SK-N-SH (cell line): ENCODE data around the gene ADAM33. TPM values are rescaled to one million over a fixed set of nuclear protein-coding genes. Genes with fewer than 3 reads are reported as not detected.

Experiments
- CTCF ChIA-PET: fragments of 300-600, 350-600 bp; formaldehyde crosslinking; extraction: SDS; loops from one replicate; lab custom pipeline; 2021; lab: Yijun Ruan, JAX
- POLR2A ChIA-PET: fragments of 350-600 bp; sonication (Branson Sonifier 250); formaldehyde crosslinking; extraction: SDS; loops from one replicate; lab custom pipeline; 2020; ENCODE audit warnings: antibody characterized with exemption, inconsistent platforms; lab: Yijun Ruan, JAX
- DNase-seq: peaks from one replicate; pipeline ENCODE4 v3.0.0; 2012
- H2AFZ ChIP-seq: fragments of 200-600 bp; sonication (generic); 2 replicates; pipeline ENCODE4 v1.8.1; 2016; ENCODE audit warnings: antibody characterized with exemption, mild to moderate bottlenecking, low read depth
- H3F3A ChIP-seq: fragments of 200-600 bp; sonication (generic); replicated peaks from 2 replicates; pipeline ENCODE3; 2016; ENCODE audit warnings: antibody characterized with exemption, mild to moderate bottlenecking; ENCODE audit not compliant: insufficient read depth
- H3K27ac ChIP-seq, 2 experiments: fragments of 200-500 bp in 1 of 2; fragments of 200-600 bp in 1 of 2; sonication (Bioruptor generic) in 1 of 2; sonication (generic), shearing (Covaris generic) in 1 of 2; 2 replicates each; pipeline versions ENCODE4 v1.5.1 to v1.6.1; 2014 to 2016; ENCODE audit warnings: low read depth in 2 of 2, inconsistent platforms in 1 of 2, low read length in 1 of 2, mild to moderate bottlenecking in 1 of 2, mixed read lengths in 1 of 2
- H3K27me3 ChIP-seq: fragments of 200-600 bp; sonication (generic), shearing (Covaris generic); 2 replicates; pipeline ENCODE4 v1.6.1; 2016; ENCODE audit warnings: mixed run types; ENCODE audit not compliant: insufficient read depth
- H3K36me3 ChIP-seq, 2 experiments: fragments of 200-500 bp in 1 of 2; fragments of 200-600 bp in 1 of 2; sonication (Bioruptor generic) in 1 of 2; sonication (generic) in 1 of 2; replicated peaks in 1 of 2; 2 replicates each; pipeline versions ENCODE3 to v1.5.1; 2014 to 2016; ENCODE audit warnings: low read length in 1 of 2, mild to moderate bottlenecking in 1 of 2; ENCODE audit not compliant: insufficient read depth in 2 of 2, control insufficient read depth in 1 of 2
- H3K4me1 ChIP-seq, 2 experiments: fragments of 200-500 bp in 1 of 2; fragments of 200-600 bp in 1 of 2; sonication (Bioruptor generic) in 1 of 2; sonication (generic), shearing (Covaris generic) in 1 of 2; 2 replicates each; pipeline versions ENCODE4 v1.5.1 to v1.6.1; 2014 to 2016; ENCODE audit warnings: low read depth in 1 of 2, low read length in 1 of 2, mixed run types in 1 of 2; ENCODE audit not compliant: insufficient read depth in 2 of 2, control insufficient read depth in 1 of 2
- H3K4me2 ChIP-seq: fragments of 200-600 bp; sonication (generic), shearing (Covaris generic); 2 replicates; pipeline ENCODE4 v1.6.1; 2017; ENCODE audit warnings: mixed run types
- H3K4me3 ChIP-seq, 2 experiments: fragments of 200-500 bp in 1 of 2; fragments of 200-600 bp in 1 of 2; sonication (Bioruptor generic) in 1 of 2; sonication (generic), shearing (Covaris generic) in 1 of 2; 2 replicates each; pipeline versions ENCODE4 v1.5.1 to v1.8.1; 2014 to 2016; ENCODE audit warnings: low read depth in 2 of 2, inconsistent platforms in 1 of 2, low read length in 1 of 2, mild to moderate bottlenecking in 1 of 2, mixed read lengths in 1 of 2, moderate library complexity in 1 of 2
- H3K79me2 ChIP-seq: fragments of 200-600 bp; sonication (generic); 2 replicates; pipeline ENCODE4 v1.8.1; 2017; ENCODE audit warnings: mild to moderate bottlenecking; ENCODE audit not compliant: insufficient read depth
- H3K9ac ChIP-seq: fragments of 200-600 bp; sonication (generic); 2 replicates; pipeline ENCODE4 v1.6.1; 2017; ENCODE audit warnings: mixed run types
- H3K9me2 ChIP-seq: fragments of 200-600 bp; sonication (generic); 2 replicates; pipeline ENCODE4 v1.6.1; 2017; ENCODE audit warnings: mixed run types
- H3K9me3 ChIP-seq: fragments of 200-600 bp; sonication (generic); 2 replicates; pipeline ENCODE4 v1.6.1; 2017; ENCODE audit warnings: mixed run types, mild to moderate bottlenecking, moderate library complexity
- H4K20me1 ChIP-seq: fragments of 200-600 bp; sonication (generic); 2 replicates; pipeline ENCODE4 v1.6.1; 2017; ENCODE audit warnings: mild to moderate bottlenecking, mixed run types; ENCODE audit not compliant: insufficient read depth
- CHD2 ChIP-seq: fragments of 150-350 bp; IDR thresholded peaks from 2 replicates; pipeline ENCODE4 v1.6.1; 2018; ENCODE audit warnings: low read length; ENCODE audit not compliant: partially characterized antibody
- EP300 ChIP-seq, 2 experiments: IDR thresholded peaks; 2 replicates each; pipeline versions ENCODE4 v1.4.0 to v1.6.1; 2012; ENCODE audit warnings: borderline replicate concordance in 1 of 2, low read depth in 1 of 2, low read length in 1 of 2
- FOSL2 ChIP-seq: IDR thresholded peaks from 2 replicates; pipeline ENCODE4 v1.4.0; 2012; ENCODE audit warnings: low read depth, mild to moderate bottlenecking, moderate library complexity, borderline replicate concordance
- FOXM1 ChIP-seq: IDR thresholded peaks from 2 replicates; pipeline ENCODE4 v1.4.0; 2012; ENCODE audit warnings: low read depth, mild to moderate bottlenecking
- GABPA ChIP-seq: IDR thresholded peaks from 2 replicates; pipeline ENCODE4 v1.4.0; 2012; ENCODE audit warnings: low read depth, mild to moderate bottlenecking
- RAD21 ChIP-seq: IDR thresholded peaks from 2 replicates; pipeline ENCODE4 v1.6.1; 2012; ENCODE audit warnings: mild to moderate bottlenecking, low read length
- RCOR1 ChIP-seq: fragments of 150-350 bp; IDR thresholded peaks from 2 replicates; pipeline ENCODE4 v1.6.1; 2017; ENCODE audit warnings: antibody characterized with exemption, low read length
- RFX5 ChIP-seq: IDR thresholded peaks from 2 replicates; pipeline ENCODE4 v1.6.1; 2012; ENCODE audit warnings: mild to moderate bottlenecking, improper control_type of control experiment, low read length
- SIN3A ChIP-seq: IDR thresholded peaks from 2 replicates; pipeline ENCODE4 v1.6.1; 2012; ENCODE audit warnings: low read depth, mild to moderate bottlenecking, low read length, moderate library complexity, borderline replicate concordance
- WGBS: methylation state at CpG from one replicate; pipeline ENCODE4 v1.1.6; 2017; ENCODE audit warnings: low lambda C conversion rate; 5-methylcytosine and 5-hydroxymethylcytosine counted together
- polyA plus RNA-seq, 3 experiments: library from polyadenylated mRNA; depleted of rRNA; stranded (reverse); fragments of >200 nt; gene quantifications; 2 replicates each; pipeline ENCODE4 v1.2.3, GENCODE V29; 2012
- TF ChIP-seq, protein P1 (sequence below): fragments of 200-600 bp; sonication (generic); IDR thresholded peaks from 2 replicates; pipeline ENCODE4 v1.6.1; 2017; ENCODE audit warnings: antibody characterized with exemption, mild to moderate bottlenecking, moderate library complexity
- TF ChIP-seq, protein P2 (sequence below): IDR thresholded peaks from 2 replicates; pipeline ENCODE4 v1.4.0; 2012; ENCODE audit warnings: low read depth
- TF ChIP-seq, protein P3 (sequence below): fragments of 150-350 bp; IDR thresholded peaks from 2 replicates; pipeline ENCODE4 v1.6.1; 2017; ENCODE audit warnings: antibody characterized with exemption, low read length, low read depth, borderline replicate concordance
- TF ChIP-seq, protein P4 (sequence below): IDR thresholded peaks from 2 replicates; pipeline ENCODE4 v1.4.0; 2012; ENCODE audit warnings: low read depth, borderline replicate concordance
- TF ChIP-seq, protein P5 (sequence below): IDR thresholded peaks from 2 replicates; pipeline ENCODE4; 2012

Gene ADAM33
- polyA plus RNA-seq, 1 of the 3 experiments (the other 2 are of a cell fraction), result 4.8 TPM

DNA sequence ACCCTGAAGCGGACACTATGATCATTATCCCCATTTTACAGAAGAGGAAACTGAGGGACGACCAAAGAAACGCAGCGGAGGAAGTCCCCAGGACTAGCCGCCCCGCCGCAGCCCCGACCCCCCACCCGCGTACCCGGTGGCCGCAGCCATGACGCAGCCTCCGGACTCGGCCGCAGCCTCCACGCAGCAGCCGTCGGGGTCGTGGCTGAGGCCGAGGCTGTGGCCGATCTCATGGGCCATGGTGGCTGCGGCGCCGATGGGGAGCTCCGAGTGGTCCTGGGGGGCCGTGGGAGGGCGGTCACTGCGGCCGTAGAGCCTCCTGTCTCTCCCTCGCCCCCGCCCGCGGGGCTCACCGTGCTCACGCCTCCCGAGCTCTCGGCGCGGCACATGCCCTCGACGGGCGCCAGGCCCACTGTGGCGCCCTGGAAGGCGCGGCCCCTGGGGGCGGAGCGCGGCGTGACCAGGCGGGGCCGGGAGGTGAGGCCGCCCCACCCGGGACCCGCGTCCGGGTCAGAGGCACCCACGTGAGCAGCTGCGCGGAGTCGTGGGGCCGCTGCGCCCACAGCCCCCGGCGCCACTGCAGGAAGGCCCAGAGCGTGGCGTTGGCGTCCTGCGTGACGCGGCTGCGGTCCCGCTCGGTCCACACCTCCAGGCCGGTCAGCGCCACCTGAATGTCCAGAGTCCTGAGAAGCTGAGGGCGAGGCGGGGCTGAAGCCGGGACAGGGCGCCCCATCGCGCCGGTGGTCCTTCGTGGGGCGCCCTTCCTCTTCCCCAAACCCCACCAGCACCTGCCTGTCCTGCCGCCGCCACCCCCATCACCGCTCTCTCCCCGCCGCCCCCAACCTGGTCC lies 8.4 kb downstream of the ADAM33 start (continued):
- TF ChIP-seq FOXM1, result no peak

GRCh38 chr20:3672547-3673171 lies 9.2 kb downstream of the ADAM33 start:
- 7% methylated on average over 27 of the region's 58 CpGs for WGBS
- POLR2A ChIA-PET, result no interaction called here
- peaks cover 3% of the 10 kb centered on the region for H3F3A ChIP-seq
- DNase-seq, result no peak
- peaks cover 49% of the 10 kb centered on the region for H3K27me3 ChIP-seq
- no peaks in the 10 kb centered on the region for H3K9me2 ChIP-seq
- H3K4me2 ChIP-seq, result no peak overlapping the region; the same call in 1 of the 2 replicates
- no peak overlapping the region for H3K9ac ChIP-seq
- H4K20me1 ChIP-seq, result no peaks in the 10 kb centered on the region
- H3K79me2 ChIP-seq, result no peaks in the 10 kb centered on the region
- H3K4me3 ChIP-seq, result no peak overlapping the region; a peak in 1 of 4 replicates
- no peak overlapping the region for H2AFZ ChIP-seq
- H3K9me3 ChIP-seq, result no peaks in the 10 kb centered on the region
- H3K27ac ChIP-seq, result no peak overlapping the region
- H3K4me1 ChIP-seq, result peaks cover 3 to 6% of the 10 kb centered on the region in 2 experiments; a peak in 2 of 4 replicates
- no peak for TF ChIP-seq RCOR1
- no peak for TF ChIP-seq EP300 (IDR thresholded peaks at IDR 0.05; ENCODE audit: borderline replicate concordance in 1 of 2, low read depth in 1 of 2, low read length in 1 of 2)
- TF ChIP-seq RFX5, result no peak
- TF ChIP-seq, protein P1, sequence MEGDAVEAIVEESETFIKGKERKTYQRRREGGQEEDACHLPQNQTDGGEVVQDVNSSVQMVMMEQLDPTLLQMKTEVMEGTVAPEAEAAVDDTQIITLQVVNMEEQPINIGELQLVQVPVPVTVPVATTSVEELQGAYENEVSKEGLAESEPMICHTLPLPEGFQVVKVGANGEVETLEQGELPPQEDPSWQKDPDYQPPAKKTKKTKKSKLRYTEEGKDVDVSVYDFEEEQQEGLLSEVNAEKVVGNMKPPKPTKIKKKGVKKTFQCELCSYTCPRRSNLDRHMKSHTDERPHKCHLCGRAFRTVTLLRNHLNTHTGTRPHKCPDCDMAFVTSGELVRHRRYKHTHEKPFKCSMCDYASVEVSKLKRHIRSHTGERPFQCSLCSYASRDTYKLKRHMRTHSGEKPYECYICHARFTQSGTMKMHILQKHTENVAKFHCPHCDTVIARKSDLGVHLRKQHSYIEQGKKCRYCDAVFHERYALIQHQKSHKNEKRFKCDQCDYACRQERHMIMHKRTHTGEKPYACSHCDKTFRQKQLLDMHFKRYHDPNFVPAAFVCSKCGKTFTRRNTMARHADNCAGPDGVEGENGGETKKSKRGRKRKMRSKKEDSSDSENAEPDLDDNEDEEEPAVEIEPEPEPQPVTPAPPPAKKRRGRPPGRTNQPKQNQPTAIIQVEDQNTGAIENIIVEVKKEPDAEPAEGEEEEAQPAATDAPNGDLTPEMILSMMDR, result no peak
- TF ChIP-seq GABPA, result no peak
- TF ChIP-seq SIN3A, result no peak
- TF ChIP-seq FOSL2, result no peak
- TF ChIP-seq, protein P2, sequence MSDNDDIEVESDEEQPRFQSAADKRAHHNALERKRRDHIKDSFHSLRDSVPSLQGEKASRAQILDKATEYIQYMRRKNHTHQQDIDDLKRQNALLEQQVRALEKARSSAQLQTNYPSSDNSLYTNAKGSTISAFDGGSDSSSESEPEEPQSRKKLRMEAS, result no peak
- TF ChIP-seq, protein P3, sequence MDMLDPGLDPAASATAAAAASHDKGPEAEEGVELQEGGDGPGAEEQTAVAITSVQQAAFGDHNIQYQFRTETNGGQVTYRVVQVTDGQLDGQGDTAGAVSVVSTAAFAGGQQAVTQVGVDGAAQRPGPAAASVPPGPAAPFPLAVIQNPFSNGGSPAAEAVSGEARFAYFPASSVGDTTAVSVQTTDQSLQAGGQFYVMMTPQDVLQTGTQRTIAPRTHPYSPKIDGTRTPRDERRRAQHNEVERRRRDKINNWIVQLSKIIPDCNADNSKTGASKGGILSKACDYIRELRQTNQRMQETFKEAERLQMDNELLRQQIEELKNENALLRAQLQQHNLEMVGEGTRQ, result no peak
- TF ChIP-seq, protein P4, sequence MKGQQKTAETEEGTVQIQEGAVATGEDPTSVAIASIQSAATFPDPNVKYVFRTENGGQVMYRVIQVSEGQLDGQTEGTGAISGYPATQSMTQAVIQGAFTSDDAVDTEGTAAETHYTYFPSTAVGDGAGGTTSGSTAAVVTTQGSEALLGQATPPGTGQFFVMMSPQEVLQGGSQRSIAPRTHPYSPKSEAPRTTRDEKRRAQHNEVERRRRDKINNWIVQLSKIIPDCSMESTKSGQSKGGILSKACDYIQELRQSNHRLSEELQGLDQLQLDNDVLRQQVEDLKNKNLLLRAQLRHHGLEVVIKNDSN, result no peak
- no peak for TF ChIP-seq RAD21
- no peak for TF ChIP-seq CHD2
- TF ChIP-seq, protein P5, sequence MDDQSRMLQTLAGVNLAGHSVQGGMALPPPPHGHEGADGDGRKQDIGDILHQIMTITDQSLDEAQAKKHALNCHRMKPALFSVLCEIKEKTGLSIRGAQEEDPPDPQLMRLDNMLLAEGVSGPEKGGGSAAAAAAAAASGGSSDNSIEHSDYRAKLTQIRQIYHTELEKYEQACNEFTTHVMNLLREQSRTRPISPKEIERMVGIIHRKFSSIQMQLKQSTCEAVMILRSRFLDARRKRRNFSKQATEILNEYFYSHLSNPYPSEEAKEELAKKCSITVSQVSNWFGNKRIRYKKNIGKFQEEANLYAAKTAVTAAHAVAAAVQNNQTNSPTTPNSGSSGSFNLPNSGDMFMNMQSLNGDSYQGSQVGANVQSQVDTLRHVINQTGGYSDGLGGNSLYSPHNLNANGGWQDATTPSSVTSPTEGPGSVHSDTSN, result no peak
- CTCF ChIA-PET, result interaction anchor here (1.0 to 18.7 kb wide), 11 partner anchors 10 to 183 kb away, joined by 3 to 301 read pairs (median 5); partner anchors contain the start of genes ADISSP, AP5S1, GFRA4 and SIGLEC1
- no peaks in the 10 kb centered on the region for H3K36me3 ChIP-seq
